GM21619 (cell line): ENCODE data around the gene EPHB4.
A peak's percentile ranks its signal among the peaks of the same experiment; 100 is the strongest.

Source experiments
- ATAC-seq: cut with Tn5 transposase; IDR thresholded peaks from one replicate; pipeline ENCODE4 v1.9.1; 2021; ENCODE audit not compliant: unreplicated experiment

EPHB4 gene

GRCh38 chr7:100827330-100828226, at the start of gene EPHB4:
EPHB4 (minus strand) TSS chr7:100827523; CDS start chr7:100827030, 493 bp downstream.
- ATAC-seq: no peak

GRCh38 chr7:100875356-100875751, 48.0 kb upstream of the EPHB4 start:
- ATAC-seq: peak; percentile 37

- peak; percentile 89 for ATAC-seq
These were observed 47.4 kb upstream of the EPHB4 start, which contains the start of gene SRRT for GRCh38 chr7:100874577-100875355. SRRT (plus strand) TSS chr7:100875103; CDS start chr7:100875591, 488 bp downstream.

GRCh38 chr7:100874300-100874576, 46.9 kb upstream of the EPHB4 start:
- no peak for ATAC-seq

GRCh38 chr7:100873599-100874299, 46.4 kb upstream of the EPHB4 start:
- no peak for ATAC-seq

- no peak for ATAC-seq
These were observed 40.6 kb upstream of the EPHB4 start for GRCh38 chr7:100867776-100868485.

GRCh38 chr7:100867040-100867775, 39.9 kb upstream of the EPHB4 start, which contains the start of gene TRIP6:
TRIP6 (plus strand) TSS chr7:100867387; CDS start chr7:100867498, 111 bp downstream.
- ATAC-seq: peak; percentile 40

- no peak for ATAC-seq
These were observed 39.4 kb upstream of the EPHB4 start for GRCh38 chr7:100866729-100867039.

- no peak for ATAC-seq
These were observed 38.8 kb upstream of the EPHB4 start for GRCh38 chr7:100865938-100866728.

- ATAC-seq: no peak
These were observed 38.1 kb upstream of the EPHB4 start for GRCh38 chr7:100865372-100865911.

- no peak for ATAC-seq
These were observed 37.0 kb upstream of the EPHB4 start for GRCh38 chr7:100864263-100864845.

- ATAC-seq: no peak
These were observed 36.2 kb upstream of the EPHB4 start for GRCh38 chr7:100863406-100863950.

GRCh38 chr7:100861616-100861985, 34.3 kb upstream of the EPHB4 start:
- no peak for ATAC-seq

- no peak for ATAC-seq
These were observed 33.6 kb upstream of the EPHB4 start for GRCh38 chr7:100860702-100861615.

- ATAC-seq: no peak
These were observed 32.5 kb upstream of the EPHB4 start for GRCh38 chr7:100859856-100860255.

- ATAC-seq: no peak
These were observed 29.6 kb upstream of the EPHB4 start for GRCh38 chr7:100856871-100857282.

- ATAC-seq: no peak
These were observed 28.2 kb upstream of the EPHB4 start for GRCh38 chr7:100855515-100855914.
